GM06990 (cell line): ENCODE data around the gene ANKRD33.

Experiments used
- DNase-seq: peaks from one replicate; pipeline ENCODE4 v3.0.0-alpha.2; 2011; ENCODE audit not compliant: insufficient read length; ENCODE audit errors: extremely low read depth
- H3K27me3 ChIP-seq: replicated peaks from 2 replicates; pipeline ENCODE4 v1.6.0; 2011; ENCODE audit warnings: low read length; ENCODE audit not compliant: control insufficient read depth, insufficient read depth
- H3K36me3 ChIP-seq: 2 replicates; pipeline ENCODE4 v1.5.1; 2011; ENCODE audit warnings: low read length; ENCODE audit not compliant: control insufficient read depth, insufficient read depth
- H3K4me3 ChIP-seq: replicated peaks from 2 replicates; pipeline ENCODE4 v1.5.1; 2011; ENCODE audit warnings: low read depth, mild to moderate bottlenecking, control low read depth, low read length
- CTCF ChIP-seq: IDR thresholded peaks from 2 replicates; pipeline ENCODE4 v1.5.1; 2011; ENCODE audit warnings: low read length, control low read depth, mild to moderate bottlenecking, inconsistent platforms; ENCODE audit not compliant: insufficient read depth, poor library complexity, severe bottlenecking

ANKRD33 gene

GRCh38 chr12:51852404-51853137, 35.3 kb upstream of the ANKRD33 start:
- DNase-seq = no peak
- H3K4me3 ChIP-seq = no peak overlapping the region
- no peaks in the 10 kb centered on the region for H3K36me3 ChIP-seq
- H3K27me3 ChIP-seq = no peaks in the 10 kb centered on the region; the same call in 1 of the 2 replicates
- TF ChIP-seq CTCF = no peak

GRCh38 chr12:51855586-51856428, 32.1 kb upstream of the ANKRD33 start:
- H3K4me3 ChIP-seq = no peak overlapping the region
- DNase-seq = no peak
- no peak for TF ChIP-seq CTCF
- H3K27me3 ChIP-seq = no peaks in the 10 kb centered on the region; the same call in 1 of the 2 replicates
- no peaks in the 10 kb centered on the region for H3K36me3 ChIP-seq

GRCh38 chr12:51860986-51861385, 26.9 kb upstream of the ANKRD33 start:
- peaks cover 5% of the 10 kb centered on the region; the same call in 1 of the 2 replicates for H3K27me3 ChIP-seq
- DNase-seq = no peak
- H3K4me3 ChIP-seq = no peak overlapping the region
- no peak for TF ChIP-seq CTCF
- H3K36me3 ChIP-seq = no peaks in the 10 kb centered on the region

- peaks cover 7% of the 10 kb centered on the region for H3K27me3 ChIP-seq
- no peaks in the 10 kb centered on the region for H3K36me3 ChIP-seq
- TF ChIP-seq CTCF = no peak
- DNase-seq = no peak
- no peak overlapping the region for H3K4me3 ChIP-seq
Observed at GRCh38 chr12:51862947-51863346, 25.0 kb upstream of the ANKRD33 start.

GRCh38 chr12:51863363-51863932, 24.5 kb upstream of the ANKRD33 start:
- H3K4me3 ChIP-seq = no peak overlapping the region
- H3K27me3 ChIP-seq = peaks cover 7% of the 10 kb centered on the region
- DNase-seq = no peak
- TF ChIP-seq CTCF = no peak
- H3K36me3 ChIP-seq = no peaks in the 10 kb centered on the region
